Measurements from ENCODE around the gene DPH1.

Gene DPH1

DNA sequence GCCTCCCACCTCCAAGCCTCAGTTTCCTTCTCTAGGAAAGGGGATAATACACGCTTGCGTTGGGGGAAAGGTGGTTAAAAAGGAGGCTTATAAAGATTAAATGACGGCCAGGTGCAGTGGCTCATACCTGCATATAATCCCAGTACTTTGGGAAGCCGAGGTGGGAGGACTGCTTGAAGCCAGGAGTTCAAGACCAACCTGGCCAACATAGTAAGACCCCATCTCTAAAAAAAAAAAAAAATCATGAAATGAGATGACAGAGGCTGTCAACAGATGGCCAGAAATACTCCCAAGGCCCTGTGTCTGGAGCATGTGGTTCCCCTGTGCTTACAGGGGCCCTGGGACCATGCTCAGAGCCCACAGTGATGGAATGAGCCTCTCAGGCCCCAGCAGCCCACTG lies 35.2 kb upstream of the DPH1 start:
- Histone ChIP-seq H3K4me1 (ENCODE audit: low read length) (no peaks in the 10 kb centered on the region), H2AFZ (ENCODE audit: low read depth, low read length) (no peak overlapping the region), H3K27ac (ENCODE audit: low read length) (no peak overlapping the region), H4K20me1 (ENCODE audit: insufficient read depth, low read length) (no peaks in the 10 kb centered on the region), H3K9me3 (ENCODE audit: insufficient read depth, low read length) (no peaks in the 10 kb centered on the region), H3K36me3 (replicated peaks; ENCODE audit: low read depth, low read length) (no peaks in the 10 kb centered on the region), H3K9ac (ENCODE audit: low read length) (no peak overlapping the region), H3K4me2 (ENCODE audit: low read length) (no peak overlapping the region), H3K4me3 (ENCODE audit: low read length) (no peak overlapping the region), H3K79me2 (ENCODE audit: low read length) (no peaks in the 10 kb centered on the region), H3K27me3 (ENCODE audit: low read depth, low read length) (no peaks in the 10 kb centered on the region)
- TF ChIP-seq EZH2phosphoT487 (IDR thresholded peaks at IDR 0.05; ENCODE audit: low read depth), result no peak
- TF ChIP-seq, protein P1, sequence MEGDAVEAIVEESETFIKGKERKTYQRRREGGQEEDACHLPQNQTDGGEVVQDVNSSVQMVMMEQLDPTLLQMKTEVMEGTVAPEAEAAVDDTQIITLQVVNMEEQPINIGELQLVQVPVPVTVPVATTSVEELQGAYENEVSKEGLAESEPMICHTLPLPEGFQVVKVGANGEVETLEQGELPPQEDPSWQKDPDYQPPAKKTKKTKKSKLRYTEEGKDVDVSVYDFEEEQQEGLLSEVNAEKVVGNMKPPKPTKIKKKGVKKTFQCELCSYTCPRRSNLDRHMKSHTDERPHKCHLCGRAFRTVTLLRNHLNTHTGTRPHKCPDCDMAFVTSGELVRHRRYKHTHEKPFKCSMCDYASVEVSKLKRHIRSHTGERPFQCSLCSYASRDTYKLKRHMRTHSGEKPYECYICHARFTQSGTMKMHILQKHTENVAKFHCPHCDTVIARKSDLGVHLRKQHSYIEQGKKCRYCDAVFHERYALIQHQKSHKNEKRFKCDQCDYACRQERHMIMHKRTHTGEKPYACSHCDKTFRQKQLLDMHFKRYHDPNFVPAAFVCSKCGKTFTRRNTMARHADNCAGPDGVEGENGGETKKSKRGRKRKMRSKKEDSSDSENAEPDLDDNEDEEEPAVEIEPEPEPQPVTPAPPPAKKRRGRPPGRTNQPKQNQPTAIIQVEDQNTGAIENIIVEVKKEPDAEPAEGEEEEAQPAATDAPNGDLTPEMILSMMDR (IDR thresholded peaks at IDR 0.05; ENCODE audit: low read depth, low read length), result no peak

DNA sequence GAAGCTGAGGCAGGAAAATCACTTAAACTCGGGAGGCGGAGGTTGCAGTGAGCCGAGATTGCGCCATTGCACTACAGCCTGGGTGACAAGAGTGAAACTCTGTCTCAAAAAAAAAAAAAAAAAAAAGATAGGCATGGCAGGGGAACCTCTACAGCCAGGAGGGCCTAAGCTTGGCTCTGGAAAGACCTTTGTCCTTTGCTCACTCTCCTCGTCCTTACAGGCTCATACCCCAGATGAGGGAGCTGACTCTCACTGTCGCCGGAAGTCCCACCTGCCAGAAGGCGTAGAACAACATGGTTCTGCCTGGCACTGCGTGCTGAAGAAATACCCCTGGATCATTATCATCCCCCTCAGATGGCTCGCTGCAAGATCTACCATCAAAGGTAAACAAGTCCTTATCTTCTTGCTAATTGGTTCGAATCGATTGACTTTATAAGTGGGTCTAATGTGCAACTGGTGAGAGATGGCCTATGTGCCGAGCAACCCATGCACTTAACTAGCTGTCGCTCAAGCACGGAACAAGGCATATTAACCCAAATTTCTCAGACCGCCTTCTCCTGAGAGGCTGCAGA lies 34.5 kb upstream of the DPH1 start:
- no peak overlapping the region for H3K27ac ChIP-seq (ENCODE audit: low read length)
- no peaks in the 10 kb centered on the region for H3K36me3 ChIP-seq (replicated peaks; ENCODE audit: low read depth, low read length)
- H4K20me1 ChIP-seq (ENCODE audit: insufficient read depth, low read length), result no peaks in the 10 kb centered on the region
- H3K9ac ChIP-seq (ENCODE audit: low read length), result no peak overlapping the region
- no peaks in the 10 kb centered on the region for H3K27me3 ChIP-seq (ENCODE audit: low read depth, low read length)
- H3K79me2 ChIP-seq (ENCODE audit: low read length), result no peaks in the 10 kb centered on the region
- no peak overlapping the region for H2AFZ ChIP-seq (ENCODE audit: low read depth, low read length)
- no peaks in the 10 kb centered on the region for H3K4me1 ChIP-seq (ENCODE audit: low read length)
- H3K4me2 ChIP-seq (ENCODE audit: low read length), result no peak overlapping the region
- no peaks in the 10 kb centered on the region for H3K9me3 ChIP-seq (ENCODE audit: insufficient read depth, low read length)
- H3K4me3 ChIP-seq (ENCODE audit: low read length), result no peak overlapping the region
- TF ChIP-seq EZH2phosphoT487 (IDR thresholded peaks at IDR 0.05; ENCODE audit: low read depth), result no peak
- TF ChIP-seq, protein P1 (IDR thresholded peaks at IDR 0.05; ENCODE audit: low read depth, low read length), result no peak

DNA sequence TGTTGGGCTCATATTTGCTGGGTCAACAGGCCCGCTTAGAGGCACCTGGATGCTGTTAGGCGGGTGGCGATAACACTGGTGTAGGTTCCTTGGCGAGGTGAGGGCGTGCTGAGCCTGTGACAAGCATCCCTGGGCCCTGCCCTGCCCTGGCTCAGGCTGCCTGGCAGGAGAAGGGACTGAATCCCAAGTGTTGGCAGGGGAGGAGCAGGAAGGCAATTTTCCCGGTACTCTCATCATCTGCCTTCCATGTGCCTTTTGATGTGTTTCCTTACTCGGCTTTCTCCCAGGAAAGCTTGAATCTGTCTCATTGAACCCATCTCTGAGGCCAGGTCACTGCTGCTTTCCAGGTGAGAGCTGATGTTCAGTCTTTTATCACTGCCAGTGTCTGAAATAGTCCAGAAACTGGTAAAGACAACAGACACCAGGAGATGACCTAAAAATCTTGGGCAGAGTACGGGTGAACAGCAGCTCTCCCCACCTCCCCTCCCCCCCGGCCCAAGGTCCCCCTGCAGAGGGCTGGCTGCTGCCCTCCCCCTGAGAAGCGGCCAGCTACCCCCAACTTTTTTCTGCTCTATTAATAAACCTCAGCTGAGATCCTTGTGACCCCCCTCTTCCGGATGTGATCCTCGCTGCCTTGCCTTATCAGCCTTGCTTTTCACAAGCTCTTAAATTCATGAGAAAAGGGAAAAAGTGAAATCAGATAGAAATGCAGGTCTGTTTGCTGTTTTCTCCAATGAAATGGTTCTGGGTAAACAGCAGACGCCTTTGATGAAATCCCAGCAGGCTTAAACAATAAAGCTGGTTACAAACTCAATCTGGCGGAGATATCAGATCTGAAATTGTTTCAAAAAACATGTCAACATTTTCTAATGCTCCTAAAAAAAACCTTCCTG lies 33.8 kb upstream of the DPH1 start:
- H3K27ac ChIP-seq (ENCODE audit: low read length), result no peak overlapping the region
- no peak overlapping the region for H2AFZ ChIP-seq (ENCODE audit: low read depth, low read length)
- H3K36me3 ChIP-seq (replicated peaks; ENCODE audit: low read depth, low read length), result no peaks in the 10 kb centered on the region
- no peaks in the 10 kb centered on the region for H3K27me3 ChIP-seq (ENCODE audit: low read depth, low read length)
- no peak overlapping the region for H3K9ac ChIP-seq (ENCODE audit: low read length)
- no peak overlapping the region for H3K4me3 ChIP-seq (ENCODE audit: low read length)
- H4K20me1 ChIP-seq (ENCODE audit: insufficient read depth, low read length), result no peaks in the 10 kb centered on the region
- no peaks in the 10 kb centered on the region for H3K9me3 ChIP-seq (ENCODE audit: insufficient read depth, low read length)
- no peaks in the 10 kb centered on the region for H3K79me2 ChIP-seq (ENCODE audit: low read length)
- H3K4me1 ChIP-seq (ENCODE audit: low read length), result no peaks in the 10 kb centered on the region
- H3K4me2 ChIP-seq (ENCODE audit: low read length), result no peak overlapping the region
- TF ChIP-seq EZH2phosphoT487 (IDR thresholded peaks at IDR 0.05; ENCODE audit: low read depth), result no peak
- TF ChIP-seq, protein P1 (IDR thresholded peaks at IDR 0.05; ENCODE audit: low read depth, low read length), result no peak

DNA sequence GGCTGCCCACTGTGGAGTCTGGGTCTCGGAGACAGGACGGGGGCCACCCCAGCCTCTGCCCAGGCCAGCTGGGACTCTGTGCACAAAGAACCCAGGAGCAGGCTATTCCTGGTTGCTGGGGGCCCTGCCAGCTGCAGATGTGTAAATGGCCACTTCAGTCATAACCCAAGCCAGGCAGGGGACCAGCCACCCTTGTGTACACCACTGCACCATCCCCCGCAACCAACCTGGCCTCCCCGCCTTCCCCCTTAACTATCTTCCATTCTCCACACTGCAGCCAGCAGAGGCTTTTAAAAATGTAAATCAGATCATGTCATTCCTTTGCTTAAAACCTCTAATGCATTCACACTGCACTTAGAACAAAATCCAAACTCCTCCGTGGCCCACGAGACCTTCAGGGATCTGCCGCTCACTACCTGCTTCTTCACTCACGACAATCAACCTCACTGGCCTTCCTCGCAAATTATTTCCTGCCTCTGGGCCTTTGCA lies 33.1 kb upstream of the DPH1 start:
- H3K36me3 ChIP-seq (replicated peaks; ENCODE audit: low read depth, low read length), result no peaks in the 10 kb centered on the region
- no peaks in the 10 kb centered on the region for H3K4me1 ChIP-seq (ENCODE audit: low read length)
- H3K9me3 ChIP-seq (ENCODE audit: insufficient read depth, low read length), result no peaks in the 10 kb centered on the region
- TF ChIP-seq, protein P1 (IDR thresholded peaks at IDR 0.05; ENCODE audit: low read depth, low read length), result no peak
- no peak for TF ChIP-seq EZH2phosphoT487 (IDR thresholded peaks at IDR 0.05; ENCODE audit: low read depth)
- H3K9ac ChIP-seq (ENCODE audit: low read length), result no peak overlapping the region
- H4K20me1 ChIP-seq (ENCODE audit: insufficient read depth, low read length), result no peaks in the 10 kb centered on the region
- no peak overlapping the region for H3K4me3 ChIP-seq (ENCODE audit: low read length)
- no peak overlapping the region for H2AFZ ChIP-seq (ENCODE audit: low read depth, low read length)
- no peak overlapping the region for H3K4me2 ChIP-seq (ENCODE audit: low read length)
- no peaks in the 10 kb centered on the region for H3K79me2 ChIP-seq (ENCODE audit: low read length)
- H3K27me3 ChIP-seq (ENCODE audit: low read depth, low read length), result no peaks in the 10 kb centered on the region
- H3K27ac ChIP-seq (ENCODE audit: low read length), result no peak overlapping the region
